ENCODE measurements around the gene DGKB. TPM values are rescaled to one million over a fixed set of nuclear protein-coding genes. Genes with fewer than 3 reads are reported as not detected.

Gene DGKB
- total and polyA plus RNA-seq, 12 donors: 0.07 to 5.8 (median 1.5) TPM; not detected in 3

DNA sequence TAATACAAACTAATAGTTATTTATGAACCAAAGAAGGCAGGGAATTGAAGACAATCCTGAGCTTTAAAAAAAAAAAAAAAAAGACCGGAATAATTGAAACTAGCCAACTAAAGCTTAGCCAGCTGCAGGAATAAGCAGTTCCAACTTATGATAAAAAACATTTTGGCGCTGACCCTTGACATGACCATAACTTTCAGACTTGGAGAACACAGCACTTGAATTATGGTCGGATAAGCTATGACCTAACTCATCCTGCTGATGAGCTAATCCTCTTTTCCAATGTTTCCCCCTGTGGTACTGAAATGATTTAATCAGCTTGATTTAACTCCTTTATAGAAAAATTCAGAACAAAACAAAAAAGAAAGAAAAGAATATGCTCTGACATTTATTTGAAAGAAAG is 181.8 kb downstream of the DGKB start:
- Histone ChIP-seq H3K36me3 (replicated peaks in 1 of 2) (no peaks in the 10 kb centered on the region), H3K27me3 (no peaks in the 10 kb centered on the region), H3K4me1 (replicated peaks in 1 of 2) (no peaks in the 10 kb centered on the region), H3K4me3 (no peak overlapping the region), H3K27ac (no peak overlapping the region), H3K9me3 (replicated peaks in 1 of 3) (no peaks in the 10 kb centered on the region)
- no peak for TF ChIP-seq POLR2A (IDR thresholded peaks at IDR 0.05)
- no peak for TF ChIP-seq CTCF (IDR thresholded peaks at IDR 0.05)
- no peak for DNase-seq
- intact Hi-C loops (cut with DNase I): loop anchor here in 1 of 2 donors (5.0 kb wide), 1 partner anchor 292 kb away; no protein-coding TSS in a partner anchor
- 53 to 66% (median 55%) methylated on average over 3 of the region's 3 CpGs for WGBS, 4 donors

DNA sequence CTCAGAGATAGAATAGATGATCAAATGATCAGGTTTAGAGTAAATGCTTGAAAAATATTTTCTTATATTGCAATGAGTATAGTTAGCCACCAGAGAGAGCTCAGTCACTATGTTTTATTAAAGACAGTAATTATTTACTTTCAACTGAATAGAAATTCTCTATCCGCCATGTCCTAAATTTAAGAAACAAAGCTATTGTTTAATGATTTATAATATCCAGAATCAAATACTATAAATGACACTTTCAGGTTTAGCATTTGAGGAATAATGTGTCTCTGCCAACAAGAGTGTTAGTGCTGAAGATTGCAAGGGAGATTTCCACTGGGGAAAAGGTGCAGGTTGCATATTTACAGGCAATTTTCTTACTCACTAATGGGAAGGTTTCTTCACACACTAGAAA is 184.7 kb downstream of the DGKB start:
- Histone ChIP-seq H3K4me3 (no peak overlapping the region), H3K9me3 (replicated peaks in 1 of 3) (no peaks in the 10 kb centered on the region), H3K27ac (no peak overlapping the region), H3K36me3 (replicated peaks in 1 of 2) (no peaks in the 10 kb centered on the region), H3K27me3 (no peaks in the 10 kb centered on the region), H3K4me1 (replicated peaks in 1 of 2) (no peaks in the 10 kb centered on the region)
- TF ChIP-seq CTCF (IDR thresholded peaks at IDR 0.05) (peak in 5 of 6 experiments; percentile 26 to 64 (median 44)), POLR2A (IDR thresholded peaks at IDR 0.05) (no peak)
- intact Hi-C loops (cut with DNase I): no loop called here
- WGBS, 4 donors: 21 to 34% (median 27%) methylated on average over 1 of the region's 1 CpG
- DNase-seq: no peak

DNA sequence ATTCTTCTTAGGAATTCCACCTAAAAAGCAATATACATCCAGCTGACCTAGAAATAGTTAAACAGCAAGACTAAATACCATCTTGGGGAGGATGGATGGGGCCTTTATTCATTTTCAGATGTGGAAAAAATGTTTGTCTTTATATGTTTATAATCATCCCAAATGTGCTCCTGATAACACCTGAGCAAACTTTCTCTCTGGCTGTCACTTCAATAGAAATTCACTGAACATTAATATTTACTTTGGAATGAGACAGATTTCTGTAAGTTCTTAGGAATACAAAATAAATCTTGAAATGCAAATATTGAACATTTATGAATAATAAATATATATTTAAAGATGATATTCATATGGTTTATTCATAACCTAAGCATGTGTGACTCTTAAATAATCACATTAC is 185.4 kb downstream of the DGKB start:
- H3K4me3 ChIP-seq: no peak overlapping the region
- no peaks in the 10 kb centered on the region for H3K36me3 ChIP-seq (replicated peaks in 1 of 2)
- H3K4me1 ChIP-seq (replicated peaks in 1 of 2): no peaks in the 10 kb centered on the region
- no peak for TF ChIP-seq CTCF (IDR thresholded peaks at IDR 0.05)
- no peak for TF ChIP-seq POLR2A (IDR thresholded peaks at IDR 0.05)
- H3K27me3 ChIP-seq: no peaks in the 10 kb centered on the region
- no peak overlapping the region for H3K27ac ChIP-seq
- no peak for DNase-seq
- H3K9me3 ChIP-seq (replicated peaks in 1 of 3): no peaks in the 10 kb centered on the region
- intact Hi-C loops (cut with DNase I): no loop called here

- WGBS, 4 donors: 77 to 88% (median 80%) methylated on average over 3 of the region's 3 CpGs
- intact Hi-C loops (cut with DNase I): no loop called here
- Histone ChIP-seq H3K9me3 (replicated peaks in 1 of 3) (no peaks in the 10 kb centered on the region), H3K4me1 (replicated peaks in 1 of 2) (no peaks in the 10 kb centered on the region), H3K27me3 (no peaks in the 10 kb centered on the region), H3K4me3 (no peak overlapping the region), H3K36me3 (replicated peaks in 1 of 2) (no peaks in the 10 kb centered on the region), H3K27ac (no peak overlapping the region)
- no peak for TF ChIP-seq CTCF (IDR thresholded peaks at IDR 0.05)
- TF ChIP-seq POLR2A (IDR thresholded peaks at IDR 0.05): no peak
- DNase-seq: no peak
Observed at GRCh38 chr7:14714161-14714728, 188.3 kb downstream of the DGKB start.

Measured in adrenal gland (tissue), 12 donors.